ENCODE data around the gene ZYG11B. TPM values are rescaled to one million over a fixed set of nuclear protein-coding genes. Genes with fewer than 3 reads are reported as not detected.

ZYG11B gene
- total and polyA plus RNA-seq, 9 of the 15 experiments (the other 6 are each of a cell fraction or from before 2014, with no cell fraction given) = 4.9 to 22.2 (median 12.2) TPM

DNA sequence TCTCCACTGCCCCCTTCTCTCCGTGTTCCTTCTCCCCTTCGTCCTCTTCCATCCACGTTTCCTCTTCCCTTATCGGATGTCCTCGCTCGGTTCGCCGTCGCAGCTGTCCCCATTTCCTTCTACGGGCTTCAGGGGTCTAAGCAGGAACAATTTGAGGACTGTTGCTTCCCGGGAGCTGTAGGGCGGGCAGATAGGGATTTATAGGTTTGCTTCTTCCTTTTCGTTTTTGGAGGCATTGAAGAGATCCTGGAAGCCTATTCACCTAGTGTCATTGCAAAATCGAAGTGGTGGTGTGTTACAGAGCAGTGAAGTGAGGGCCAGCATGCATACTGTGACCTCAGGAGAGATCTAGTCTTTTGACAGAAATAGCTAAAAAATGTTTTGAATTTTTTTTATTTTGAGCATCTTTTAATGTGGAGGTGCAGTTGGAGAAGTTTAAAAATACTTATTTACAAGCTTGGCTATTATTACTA lies 897 bp downstream of the ZYG11B start (continued):
- TF ChIP-seq, protein P1, sequence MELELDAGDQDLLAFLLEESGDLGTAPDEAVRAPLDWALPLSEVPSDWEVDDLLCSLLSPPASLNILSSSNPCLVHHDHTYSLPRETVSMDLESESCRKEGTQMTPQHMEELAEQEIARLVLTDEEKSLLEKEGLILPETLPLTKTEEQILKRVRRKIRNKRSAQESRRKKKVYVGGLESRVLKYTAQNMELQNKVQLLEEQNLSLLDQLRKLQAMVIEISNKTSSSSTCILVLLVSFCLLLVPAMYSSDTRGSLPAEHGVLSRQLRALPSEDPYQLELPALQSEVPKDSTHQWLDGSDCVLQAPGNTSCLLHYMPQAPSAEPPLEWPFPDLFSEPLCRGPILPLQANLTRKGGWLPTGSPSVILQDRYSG (tag; conservative IDR thresholded peaks at IDR 0.05; ENCODE audit: low read depth) = no peak
- TF ChIP-seq MAFG (tag; conservative IDR thresholded peaks at IDR 0.05) (no peak), ZNF224 (CRISPR knock-in tag; IDR thresholded peaks at IDR 0.05) (no peak), RBM14 (IDR thresholded peaks at IDR 0.05; ENCODE audit: borderline replicate concordance, insufficient read depth, low read depth, low read length) (no peak), CBX2 (IDR thresholded peaks at IDR 0.05; ENCODE audit: insufficient read depth, low read length, poor library complexity, severe bottlenecking) (no peak), ZZZ3 (IDR thresholded peaks at IDR 0.05) (no peak), DDX20 (tag; IDR thresholded peaks at IDR 0.05; ENCODE audit: low read depth) (no peak), ZNF740 (CRISPR knock-in tag; IDR thresholded peaks at IDR 0.05) (no peak), ZNF740 (tag; IDR thresholded peaks at IDR 0.05) (no peak), NFE2 (IDR thresholded peaks at IDR 0.05; ENCODE audit: low read depth) (no peak), MAFK (IDR thresholded peaks at IDR 0.05; ENCODE audit: low read length) (no peak), HDAC1 (IDR thresholded peaks at IDR 0.05) (no peak), ZBTB9 (CRISPR knock-in tag; IDR thresholded peaks at IDR 0.05) (no peak), ZBTB12 (CRISPR knock-in tag; IDR thresholded peaks at IDR 0.05) (no peak), DIDO1 (tag; IDR thresholded peaks at IDR 0.05; ENCODE audit: low read depth) (no peak), EGR1 (conservative IDR thresholded peaks at IDR 0.05) (no peak)
- TF ChIP-seq, protein P2, sequence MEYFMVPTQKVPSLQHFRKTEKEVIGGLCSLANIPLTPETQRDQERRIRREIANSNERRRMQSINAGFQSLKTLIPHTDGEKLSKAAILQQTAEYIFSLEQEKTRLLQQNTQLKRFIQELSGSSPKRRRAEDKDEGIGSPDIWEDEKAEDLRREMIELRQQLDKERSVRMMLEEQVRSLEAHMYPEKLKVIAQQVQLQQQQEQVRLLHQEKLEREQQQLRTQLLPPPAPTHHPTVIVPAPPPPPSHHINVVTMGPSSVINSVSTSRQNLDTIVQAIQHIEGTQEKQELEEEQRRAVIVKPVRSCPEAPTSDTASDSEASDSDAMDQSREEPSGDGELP (CRISPR knock-in tag; IDR thresholded peaks at IDR 0.05; ENCODE audit: borderline replicate concordance) = peak; percentile 56; the same call in 1 of the 2 replicates
- TF ChIP-seq, protein P3, sequence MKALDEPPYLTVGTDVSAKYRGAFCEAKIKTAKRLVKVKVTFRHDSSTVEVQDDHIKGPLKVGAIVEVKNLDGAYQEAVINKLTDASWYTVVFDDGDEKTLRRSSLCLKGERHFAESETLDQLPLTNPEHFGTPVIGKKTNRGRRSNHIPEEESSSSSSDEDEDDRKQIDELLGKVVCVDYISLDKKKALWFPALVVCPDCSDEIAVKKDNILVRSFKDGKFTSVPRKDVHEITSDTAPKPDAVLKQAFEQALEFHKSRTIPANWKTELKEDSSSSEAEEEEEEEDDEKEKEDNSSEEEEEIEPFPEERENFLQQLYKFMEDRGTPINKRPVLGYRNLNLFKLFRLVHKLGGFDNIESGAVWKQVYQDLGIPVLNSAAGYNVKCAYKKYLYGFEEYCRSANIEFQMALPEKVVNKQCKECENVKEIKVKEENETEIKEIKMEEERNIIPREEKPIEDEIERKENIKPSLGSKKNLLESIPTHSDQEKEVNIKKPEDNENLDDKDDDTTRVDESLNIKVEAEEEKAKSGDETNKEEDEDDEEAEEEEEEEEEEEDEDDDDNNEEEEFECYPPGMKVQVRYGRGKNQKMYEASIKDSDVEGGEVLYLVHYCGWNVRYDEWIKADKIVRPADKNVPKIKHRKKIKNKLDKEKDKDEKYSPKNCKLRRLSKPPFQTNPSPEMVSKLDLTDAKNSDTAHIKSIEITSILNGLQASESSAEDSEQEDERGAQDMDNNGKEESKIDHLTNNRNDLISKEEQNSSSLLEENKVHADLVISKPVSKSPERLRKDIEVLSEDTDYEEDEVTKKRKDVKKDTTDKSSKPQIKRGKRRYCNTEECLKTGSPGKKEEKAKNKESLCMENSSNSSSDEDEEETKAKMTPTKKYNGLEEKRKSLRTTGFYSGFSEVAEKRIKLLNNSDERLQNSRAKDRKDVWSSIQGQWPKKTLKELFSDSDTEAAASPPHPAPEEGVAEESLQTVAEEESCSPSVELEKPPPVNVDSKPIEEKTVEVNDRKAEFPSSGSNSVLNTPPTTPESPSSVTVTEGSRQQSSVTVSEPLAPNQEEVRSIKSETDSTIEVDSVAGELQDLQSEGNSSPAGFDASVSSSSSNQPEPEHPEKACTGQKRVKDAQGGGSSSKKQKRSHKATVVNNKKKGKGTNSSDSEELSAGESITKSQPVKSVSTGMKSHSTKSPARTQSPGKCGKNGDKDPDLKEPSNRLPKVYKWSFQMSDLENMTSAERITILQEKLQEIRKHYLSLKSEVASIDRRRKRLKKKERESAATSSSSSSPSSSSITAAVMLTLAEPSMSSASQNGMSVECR (CRISPR knock-in tag; IDR thresholded peaks at IDR 0.05) = no peak; the same call in 1 of the 2 replicates

Measured in K562 (cell line).